VCaP (cell line): ENCODE data around the gene RPL3.

Experiments used
- H3K27ac ChIP-seq: fragments of 450-650 bp; 2 replicates; pipeline ENCODE4 v1.5.1; 2017
- CTCF ChIP-seq: fragments of 450-650 bp; conservative IDR thresholded peaks from 2 replicates; pipeline ENCODE4 v1.5.1; 2017; ENCODE audit warnings: mild to moderate bottlenecking, moderate library complexity

Gene RPL3

GRCh38 chr22:39263626-39264348 is 55.6 kb downstream of the RPL3 start:
- TF ChIP-seq CTCF, result no peak
- no peak overlapping the region for H3K27ac ChIP-seq
